BE2C (cell line): ENCODE results near the gene MORC3. TPM values are rescaled to one million over a fixed set of nuclear protein-coding genes. Genes with fewer than 3 reads are reported as not detected.
"Not testable (repeated sequence)": the region's sequence is repeated elsewhere in the genome, so short reads cannot be mapped to it uniquely, and the experiment has no call there.

Experiments used
- DNase-seq: peaks from one replicate; pipeline ENCODE4 v3.0.0-alpha.2; 2020
- H3K27me3 ChIP-seq: fragments of 250-450 bp; sonication (Bioruptor Pico); 2 replicates; pipeline ENCODE4 v1.5.1; 2020; ENCODE audit warnings: mild to moderate bottlenecking
- H3K36me3 ChIP-seq: fragments of 250-450 bp; sonication (Bioruptor Pico); 2 replicates; pipeline ENCODE4 v1.5.1; 2020; ENCODE audit warnings: mild to moderate bottlenecking
- H3K4me1 ChIP-seq: fragments of 250-450 bp; sonication (Bioruptor Pico); 2 replicates; pipeline ENCODE4 v1.5.1; 2020
- H3K4me3 ChIP-seq: 2 replicates; pipeline ENCODE4 v1.5.1; 2011; ENCODE audit warnings: low read depth, low read length
- H3K9me3 ChIP-seq: fragments of 250-450 bp; sonication (Bioruptor Pico); 2 replicates; pipeline ENCODE4 v1.5.1; 2020
- CTCF ChIP-seq: IDR thresholded peaks from 2 replicates; pipeline ENCODE4 v1.5.1; 2012; ENCODE audit warnings: mild to moderate bottlenecking, low read depth, low read length
- polyA plus RNA-seq: library from polyadenylated mRNA; unstranded; fragments of >200 nt; gene quantifications from one replicate; pipeline ENCODE4 v1.2.1, GENCODE V29; 2012; ENCODE audit warnings: low read depth, missing spikeins; ENCODE audit not compliant: insufficient read length, insufficient read depth

MORC3 gene, protein sequence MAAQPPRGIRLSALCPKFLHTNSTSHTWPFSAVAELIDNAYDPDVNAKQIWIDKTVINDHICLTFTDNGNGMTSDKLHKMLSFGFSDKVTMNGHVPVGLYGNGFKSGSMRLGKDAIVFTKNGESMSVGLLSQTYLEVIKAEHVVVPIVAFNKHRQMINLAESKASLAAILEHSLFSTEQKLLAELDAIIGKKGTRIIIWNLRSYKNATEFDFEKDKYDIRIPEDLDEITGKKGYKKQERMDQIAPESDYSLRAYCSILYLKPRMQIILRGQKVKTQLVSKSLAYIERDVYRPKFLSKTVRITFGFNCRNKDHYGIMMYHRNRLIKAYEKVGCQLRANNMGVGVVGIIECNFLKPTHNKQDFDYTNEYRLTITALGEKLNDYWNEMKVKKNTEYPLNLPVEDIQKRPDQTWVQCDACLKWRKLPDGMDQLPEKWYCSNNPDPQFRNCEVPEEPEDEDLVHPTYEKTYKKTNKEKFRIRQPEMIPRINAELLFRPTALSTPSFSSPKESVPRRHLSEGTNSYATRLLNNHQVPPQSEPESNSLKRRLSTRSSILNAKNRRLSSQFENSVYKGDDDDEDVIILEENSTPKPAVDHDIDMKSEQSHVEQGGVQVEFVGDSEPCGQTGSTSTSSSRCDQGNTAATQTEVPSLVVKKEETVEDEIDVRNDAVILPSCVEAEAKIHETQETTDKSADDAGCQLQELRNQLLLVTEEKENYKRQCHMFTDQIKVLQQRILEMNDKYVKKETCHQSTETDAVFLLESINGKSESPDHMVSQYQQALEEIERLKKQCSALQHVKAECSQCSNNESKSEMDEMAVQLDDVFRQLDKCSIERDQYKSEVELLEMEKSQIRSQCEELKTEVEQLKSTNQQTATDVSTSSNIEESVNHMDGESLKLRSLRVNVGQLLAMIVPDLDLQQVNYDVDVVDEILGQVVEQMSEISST
- polyA plus RNA-seq: 11.7 TPM

GRCh38 chr21:36319767-36320420 lies at the start of gene MORC3:
Gene MORC3 (plus strand): TSS chr21:36320197. CDS start chr21:36320265, 68 bp downstream.
- H3K9me3 ChIP-seq: no peaks in the 10 kb centered on the region; the same call in 1 of the 2 replicates
- peak within 1 kb of the TSS; percentile 81 for H3K4me3 ChIP-seq
- DNase-seq: peak; percentile 97
- H3K4me1 ChIP-seq: no peaks in the 10 kb centered on the region
- H3K36me3 ChIP-seq: no peaks in the 10 kb centered on the region; the same call in 1 of the 2 replicates
- no peaks in the 10 kb centered on the region for H3K27me3 ChIP-seq
- TF ChIP-seq CTCF: no peak

GRCh38 chr21:36270786-36271695 lies 49.0 kb upstream of the MORC3 start:
- H3K4me3 ChIP-seq, H3K9me3 ChIP-seq, H3K27me3 ChIP-seq, DNase-seq, H3K36me3 ChIP-seq, H3K4me1 ChIP-seq: not testable (repeated sequence)

- no peaks in the 10 kb centered on the region for H3K27me3 ChIP-seq
- no peak overlapping the region for H3K4me3 ChIP-seq
- no peak for TF ChIP-seq CTCF
- no peaks in the 10 kb centered on the region for H3K4me1 ChIP-seq
- no peaks in the 10 kb centered on the region for H3K36me3 ChIP-seq
- no peaks in the 10 kb centered on the region for H3K9me3 ChIP-seq
- DNase-seq: no peak
Measured at GRCh38 chr21:36274128-36274527, 45.9 kb upstream of the MORC3 start.

GRCh38 chr21:36282568-36283230 lies 37.3 kb upstream of the MORC3 start:
- H3K4me3 ChIP-seq: no peak overlapping the region
- H3K36me3 ChIP-seq: no peaks in the 10 kb centered on the region
- H3K4me1 ChIP-seq: no peaks in the 10 kb centered on the region
- no peak for DNase-seq
- TF ChIP-seq CTCF: no peak
- H3K27me3 ChIP-seq: no peaks in the 10 kb centered on the region
- no peaks in the 10 kb centered on the region for H3K9me3 ChIP-seq

DNA sequence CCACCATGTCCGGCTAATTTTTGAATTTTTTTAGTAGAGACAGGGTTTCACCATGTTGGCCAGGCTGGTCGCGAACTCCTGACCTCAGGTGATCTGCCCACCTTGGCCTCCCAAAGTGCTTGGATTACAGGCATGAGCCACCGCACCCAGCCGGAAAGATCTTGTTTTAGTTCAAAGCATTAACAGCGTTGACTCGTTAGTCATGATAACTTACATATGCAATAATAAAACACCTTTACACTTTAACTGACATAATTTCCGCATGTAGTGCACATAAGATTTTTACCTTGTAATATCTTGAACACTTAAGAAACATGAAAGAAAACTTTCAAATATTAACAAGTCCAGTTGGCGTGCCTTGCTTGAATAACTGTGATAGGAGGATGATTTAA lies 36.8 kb upstream of the MORC3 start:
- H3K36me3 ChIP-seq, H3K9me3 ChIP-seq, H3K4me1 ChIP-seq, DNase-seq, H3K27me3 ChIP-seq, H3K4me3 ChIP-seq: not testable (repeated sequence)

DNA sequence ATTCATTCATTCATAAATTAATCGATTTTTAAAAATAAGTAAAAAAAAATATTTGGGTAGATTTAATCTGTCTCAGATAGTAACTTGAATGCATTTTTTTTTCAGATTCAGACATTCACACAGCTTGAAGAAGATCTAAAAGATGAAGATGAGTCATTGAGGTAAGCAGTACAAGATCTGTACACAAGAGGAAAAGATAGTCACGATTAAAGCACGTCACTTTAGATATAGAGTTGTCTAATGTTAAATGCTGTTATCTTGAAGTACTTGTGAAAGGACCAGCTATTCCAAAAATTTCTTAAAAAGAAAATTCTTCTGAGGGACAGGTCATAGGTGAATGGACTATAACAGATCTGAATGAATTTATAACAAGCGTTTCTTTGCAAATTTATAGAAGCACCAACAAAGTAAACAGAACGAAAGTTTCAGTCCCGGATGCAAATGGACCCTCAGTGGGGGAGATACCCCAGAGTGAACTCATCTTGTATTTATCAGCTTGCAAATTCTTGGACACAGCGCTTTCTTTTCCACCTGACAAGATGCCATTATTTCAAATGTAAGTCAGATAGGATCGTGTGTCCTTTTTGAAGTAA lies 31.2 kb upstream of the MORC3 start:
- Histone ChIP-seq H3K4me1 (no peaks in the 10 kb centered on the region), H3K36me3 (no peaks in the 10 kb centered on the region), H3K4me3 (no peak overlapping the region), H3K9me3 (no peaks in the 10 kb centered on the region), H3K27me3 (no peaks in the 10 kb centered on the region)
- no peak for DNase-seq
- no peak for TF ChIP-seq CTCF
